Germinal center (tissue), 1 donor: ENCODE results near the gene CDC6.

ENCODE experiments used
- DNase-seq: peaks from one replicate; pipeline ENCODE4 v3.0.0; 2012; ENCODE audit warnings: mixed read lengths, low spot score

Gene CDC6

GRCh38 chr17:40352237-40352778 lies 64.6 kb downstream of the CDC6 start:
- no peak for DNase-seq

GRCh38 chr17:40352779-40353394 lies 65.2 kb downstream of the CDC6 start:
- no peak for DNase-seq
